Adipose tissue (tissue), 3 donors: Measurements from ENCODE around the gene RDH11. TPM values are rescaled to one million over a fixed set of nuclear protein-coding genes. Genes with fewer than 3 reads are reported as not detected.
A peak's percentile ranks its signal among the peaks of the same experiment; 100 is the strongest.
"Not testable (repeated sequence)": the region's sequence is repeated elsewhere in the genome, so short reads cannot be mapped to it uniquely, and the experiment has no call there.

Source experiments
- H3K27ac ChIP-seq: one replicate; pipeline ENCODE4 v1.5.1; 2013; ENCODE audit warnings: low read depth, low read length
- WGBS, 3 donors: extraction: QIAGEN DNeasy Blood & Tissue Kit; methylation state at CpG; one replicate each; pipeline ENCODE4 v1.1.7; 2013; 5-methylcytosine and 5-hydroxymethylcytosine counted together
- polyA plus RNA-seq, 3 donors: library from polyadenylated mRNA; stranded (reverse); fragments of 200-250 nt; gene quantifications; one replicate each; pipeline ENCODE4 v1.2.3, GENCODE V29; 2013
- donor health status: healthy with polysubstance abuse.
- donor health status: Bipolar disorder and iron deficiency.
- donor health status: healthy.

Gene RDH11
- polyA plus RNA-seq = 10 to 100 TPM; 15.2 to 21.6 (median 17.3) TPM

- 0 to 1% (median 0%) methylated on average over 25 of the region's 25 CpGs for WGBS, 3 donors
These were observed at the start of gene RDH11 for GRCh38 chr14:67695394-67695949. Gene RDH11, minus strand, starts transcription at chr14:67695764. Its CDS starts 61 bp downstream, at chr14:67695703.

GRCh38 chr14:67744046-67744445, 48.5 kb upstream of the RDH11 start:
- 34 to 61% (median 60%) methylated on average over 2 of the region's 2 CpGs for WGBS, 3 donors
- H3K27ac ChIP-seq = no peak overlapping the region

More at GRCh38 chr14:67695394-67695949, at the start of gene RDH11:
- H3K27ac ChIP-seq = peak within 1 kb of the TSS; percentile 68

GRCh38 chr14:67738740-67739504, 43.4 kb upstream of the RDH11 start:
- no peak overlapping the region for H3K27ac ChIP-seq

GRCh38 chr14:67736771-67737170, 41.2 kb upstream of the RDH11 start:
- no peak overlapping the region for H3K27ac ChIP-seq
- WGBS, 3 donors = 50 to 88% (median 86%) methylated on average over 4 of the region's 4 CpGs

More at GRCh38 chr14:67738740-67739504, 43.4 kb upstream of the RDH11 start:
- WGBS, 3 donors = 31 to 73% (median 66%) methylated on average over 12 of the region's 12 CpGs

- WGBS, 3 donors = 48 to 82% (median 78%) methylated on average over 10 of the region's 10 CpGs
- H3K27ac ChIP-seq = no peak overlapping the region
These were observed 40.0 kb upstream of the RDH11 start for GRCh38 chr14:67735336-67736147.

GRCh38 chr14:67734675-67735074, 39.1 kb upstream of the RDH11 start:
- 57 to 73% (median 57%) methylated on average over 3 of the region's 3 CpGs for WGBS, 3 donors
- H3K27ac ChIP-seq = no peak overlapping the region

GRCh38 chr14:67733616-67734015, 38.1 kb upstream of the RDH11 start:
- 80 to 89% (median 87%) methylated on average over 4 of the region's 4 CpGs for WGBS, 3 donors
- no peak overlapping the region for H3K27ac ChIP-seq

GRCh38 chr14:67729072-67729885, 33.7 kb upstream of the RDH11 start:
- H3K27ac ChIP-seq = no peak overlapping the region
- WGBS, 3 donors = 28 to 65% (median 64%) methylated on average over 21 of the region's 21 CpGs

GRCh38 chr14:67728258-67728657, 32.7 kb upstream of the RDH11 start:
- H3K27ac ChIP-seq = no peak overlapping the region

GRCh38 chr14:67727361-67727760, 31.8 kb upstream of the RDH11 start:
- 94 to 98% (median 96%) methylated on average over 7 of the region's 7 CpGs for WGBS, 3 donors
- no peak overlapping the region for H3K27ac ChIP-seq

- no peak overlapping the region for H3K27ac ChIP-seq
- WGBS, 3 donors = 88 to 91% (median 91%) methylated on average over 5 of the region's 5 CpGs
These were observed 29.6 kb upstream of the RDH11 start for GRCh38 chr14:67725171-67725570.

- WGBS, 3 donors = 4 to 16% (median 7%) methylated on average over 3 of the region's 3 CpGs
- H3K27ac ChIP-seq = no peak overlapping the region
These were observed 26.7 kb upstream of the RDH11 start for GRCh38 chr14:67722293-67722692.

- WGBS, 3 donors = 56 to 73% (median 57%) methylated on average over 5 of the region's 5 CpGs
- no peak overlapping the region for H3K27ac ChIP-seq
These were observed 26.3 kb upstream of the RDH11 start for GRCh38 chr14:67721875-67722274.

- 51 to 73% (median 52%) methylated on average over 2 of the region's 2 CpGs for WGBS, 3 donors
- no peak overlapping the region for H3K27ac ChIP-seq
These were observed 24.3 kb upstream of the RDH11 start for GRCh38 chr14:67719866-67720265.

GRCh38 chr14:67719385-67719784, 23.8 kb upstream of the RDH11 start:
- not testable (repeated sequence) for H3K27ac ChIP-seq
- 82 to 91% (median 87%) methylated on average over 3 of the region's 3 CpGs for WGBS, 3 donors

- 55 to 65% (median 57%) methylated on average over 2 of the region's 2 CpGs for WGBS, 3 donors
- H3K27ac ChIP-seq = no peak overlapping the region
These were observed 22.7 kb upstream of the RDH11 start for GRCh38 chr14:67718265-67718664.

- WGBS, 3 donors = 83 to 98% (median 92%) methylated on average over 1 of the region's 1 CpG
- H3K27ac ChIP-seq = no peak overlapping the region
These were observed 21.5 kb upstream of the RDH11 start for GRCh38 chr14:67717048-67717447.

GRCh38 chr14:67710209-67710608, 14.6 kb upstream of the RDH11 start:
- no peak overlapping the region for H3K27ac ChIP-seq
- WGBS, 3 donors = 87 to 89% (median 89%) methylated on average over 2 of the region's 2 CpGs
